Erythroblast (primary cell): ENCODE results near the gene PPP3CA.
"Not testable (repeated sequence)": the region's sequence is repeated elsewhere in the genome, so short reads cannot be mapped to it uniquely, and the experiment has no call there.

Experiments
- GATA1 ChIP-seq: IDR thresholded peaks from 2 replicates; pipeline ENCODE4 v1.6.1; 2011; ENCODE audit warnings: low read depth, mild to moderate bottlenecking, control low read depth, low read length, moderate library complexity
- POLR2A ChIP-seq: IDR thresholded peaks from 2 replicates; pipeline ENCODE4 v1.6.1; 2011; ENCODE audit warnings: mild to moderate bottlenecking, low read length

DNA sequence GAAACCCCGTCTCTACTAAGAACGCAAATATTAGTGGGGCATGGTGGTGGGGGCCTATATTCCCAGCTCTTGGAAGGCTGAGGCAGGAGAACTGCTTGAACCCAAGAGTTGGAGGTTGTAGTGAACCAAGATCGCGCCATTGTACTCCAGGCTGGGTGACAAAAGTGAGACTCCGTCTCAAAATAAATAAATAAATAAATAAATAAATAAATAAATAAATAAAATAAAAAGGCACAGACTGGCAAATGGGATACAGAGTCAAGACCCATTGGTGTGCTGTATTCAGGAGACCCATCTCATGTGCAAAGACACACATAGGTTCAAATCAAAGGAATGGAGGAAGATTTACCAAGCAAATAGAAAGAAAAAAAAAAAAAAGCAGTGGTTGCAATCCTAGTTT is 216.3 kb downstream of the PPP3CA start:
- not testable (repeated sequence) for TF ChIP-seq POLR2A, GATA1
